GM10266 (cell line): Measurements from ENCODE around the gene DNAJC3.
"Not testable (repeated sequence)": the region's sequence is repeated elsewhere in the genome, so short reads cannot be mapped to it uniquely, and the experiment has no call there.

Source experiments
- DNase-seq: peaks from one replicate; pipeline ENCODE4 v3.0.0; 2012; ENCODE audit errors: extremely low spot score
- TF ChIP-seq, protein P1 (sequence below): IDR thresholded peaks from 2 replicates; pipeline ENCODE4 v1.5.1; 2012; ENCODE audit warnings: mild to moderate bottlenecking, low read depth; ENCODE audit not compliant: control insufficient read depth, insufficient read depth; ENCODE audit errors: missing control alignments

The DNAJC3 gene

DNA sequence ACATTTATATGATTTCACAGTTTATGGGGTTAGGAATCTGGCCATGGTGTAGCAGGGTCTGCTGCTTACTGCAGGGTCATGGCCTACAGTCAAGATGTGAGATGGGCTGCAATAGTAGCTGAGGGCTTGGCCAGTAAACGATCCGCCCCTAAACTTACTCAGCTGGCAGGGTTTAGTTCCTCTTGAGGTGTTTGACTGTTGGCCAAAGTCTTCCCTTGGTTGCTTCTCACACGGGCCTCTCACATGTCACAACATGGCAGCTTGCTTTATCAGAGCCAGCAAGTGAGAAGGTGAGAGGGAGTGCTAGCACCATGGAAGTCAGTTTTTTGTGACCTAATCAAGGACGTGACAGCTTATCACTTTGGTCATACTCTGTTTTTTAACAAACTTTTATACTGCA, 77.1 kb downstream of the DNAJC3 start:
- no peak for DNase-seq
- TF ChIP-seq, protein P1, sequence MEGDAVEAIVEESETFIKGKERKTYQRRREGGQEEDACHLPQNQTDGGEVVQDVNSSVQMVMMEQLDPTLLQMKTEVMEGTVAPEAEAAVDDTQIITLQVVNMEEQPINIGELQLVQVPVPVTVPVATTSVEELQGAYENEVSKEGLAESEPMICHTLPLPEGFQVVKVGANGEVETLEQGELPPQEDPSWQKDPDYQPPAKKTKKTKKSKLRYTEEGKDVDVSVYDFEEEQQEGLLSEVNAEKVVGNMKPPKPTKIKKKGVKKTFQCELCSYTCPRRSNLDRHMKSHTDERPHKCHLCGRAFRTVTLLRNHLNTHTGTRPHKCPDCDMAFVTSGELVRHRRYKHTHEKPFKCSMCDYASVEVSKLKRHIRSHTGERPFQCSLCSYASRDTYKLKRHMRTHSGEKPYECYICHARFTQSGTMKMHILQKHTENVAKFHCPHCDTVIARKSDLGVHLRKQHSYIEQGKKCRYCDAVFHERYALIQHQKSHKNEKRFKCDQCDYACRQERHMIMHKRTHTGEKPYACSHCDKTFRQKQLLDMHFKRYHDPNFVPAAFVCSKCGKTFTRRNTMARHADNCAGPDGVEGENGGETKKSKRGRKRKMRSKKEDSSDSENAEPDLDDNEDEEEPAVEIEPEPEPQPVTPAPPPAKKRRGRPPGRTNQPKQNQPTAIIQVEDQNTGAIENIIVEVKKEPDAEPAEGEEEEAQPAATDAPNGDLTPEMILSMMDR = no peak

DNA sequence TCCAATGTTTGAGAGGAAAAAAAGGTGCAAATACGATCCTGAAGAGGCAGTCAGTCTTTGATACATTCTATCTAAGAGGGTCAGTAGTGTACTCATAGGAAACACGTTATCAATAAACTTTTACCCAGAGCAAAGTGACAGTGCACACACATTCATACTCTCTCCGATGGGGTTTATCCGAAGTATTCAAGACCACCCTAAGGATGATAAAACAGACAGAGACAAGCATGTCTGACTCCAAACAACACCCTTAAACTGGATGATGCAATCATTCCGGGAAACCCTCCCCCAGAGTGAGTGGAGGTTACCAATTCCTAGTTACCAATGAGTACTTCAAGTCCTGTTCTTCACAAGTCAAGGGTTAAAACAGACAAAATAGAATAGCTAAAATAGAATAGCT, 79.1 kb downstream of the DNAJC3 start:
- TF ChIP-seq, protein P1 = no peak
- no peak for DNase-seq

DNA sequence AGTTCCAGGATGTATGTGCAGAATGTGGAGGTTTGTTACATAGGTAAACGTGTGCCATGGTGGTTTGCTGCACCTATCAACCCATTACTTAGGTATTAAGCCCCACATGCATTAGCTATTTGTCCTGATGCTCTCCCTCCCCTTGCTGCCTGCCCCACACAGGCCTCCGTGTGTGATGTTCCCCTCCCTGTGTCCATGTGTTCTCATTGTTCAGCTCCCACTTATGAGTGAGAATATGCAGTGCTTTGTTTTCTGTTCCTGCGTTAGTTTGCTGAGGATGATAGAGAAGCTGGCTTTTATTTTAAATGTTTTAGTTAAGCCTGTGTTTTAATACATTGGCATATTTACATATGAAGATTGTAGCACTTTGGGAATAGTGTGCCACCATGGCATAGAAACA, 85.7 kb downstream of the DNAJC3 start:
- DNase-seq = not testable (repeated sequence)

DNA sequence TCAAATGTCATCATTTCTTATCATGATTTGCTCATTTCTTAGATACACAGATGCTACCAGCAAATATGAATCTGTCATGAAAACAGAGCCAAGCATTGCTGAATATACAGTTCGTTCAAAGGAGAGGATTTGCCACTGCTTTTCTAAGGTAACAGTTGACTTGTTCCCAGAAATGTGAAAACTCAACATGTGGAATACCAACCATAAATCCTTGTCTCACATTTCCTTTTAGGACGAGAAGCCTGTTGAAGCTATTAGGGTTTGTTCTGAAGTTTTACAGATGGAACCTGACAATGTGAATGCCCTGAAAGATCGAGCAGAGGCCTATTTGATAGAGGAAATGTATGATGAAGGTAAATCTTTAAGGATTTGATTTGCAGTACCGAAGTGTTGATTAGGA, 86.7 kb downstream of the DNAJC3 start:
- TF ChIP-seq, protein P1 = no peak
- DNase-seq = no peak

DNA sequence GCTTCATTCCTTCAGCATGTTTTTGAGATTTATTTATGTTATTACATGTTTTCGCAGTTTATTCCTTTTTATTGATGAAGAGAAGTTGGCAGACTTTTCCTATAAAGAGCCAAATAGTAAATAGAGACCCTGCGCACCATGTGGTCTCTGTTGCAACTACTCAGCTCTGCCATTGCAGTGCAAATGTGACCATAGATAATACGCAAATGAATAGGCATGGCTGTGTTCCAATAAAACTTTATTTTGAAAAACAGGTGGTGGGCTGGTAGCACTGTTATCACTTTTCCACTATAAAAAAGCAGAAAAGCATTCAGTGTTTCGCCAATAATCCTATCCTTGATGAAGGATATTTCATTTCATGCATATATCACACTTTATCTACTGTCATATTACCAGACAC, 95.0 kb downstream of the DNAJC3 start:
- TF ChIP-seq, protein P1 = no peak
- DNase-seq = no peak

DNA sequence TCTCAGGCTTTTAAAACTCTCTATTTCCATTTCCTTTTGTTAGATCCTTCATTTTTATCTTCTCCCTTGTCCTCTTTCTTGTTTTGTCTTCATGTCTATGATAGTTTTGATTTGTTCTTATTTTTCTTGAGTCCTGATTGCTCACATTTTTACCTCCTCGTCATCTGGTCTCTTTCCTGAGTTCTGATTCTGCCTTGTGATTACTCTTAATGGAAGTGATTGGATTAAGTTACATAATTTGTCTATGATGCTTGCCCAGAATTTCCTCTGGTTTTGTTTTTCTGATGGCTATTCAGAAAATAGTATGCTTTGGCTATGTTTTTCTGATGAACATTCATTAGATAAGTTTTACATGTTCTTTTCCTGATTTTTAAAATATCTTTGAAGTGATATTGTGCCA, 102.6 kb downstream of the DNAJC3 start:
- no peak for DNase-seq
- TF ChIP-seq, protein P1 = no peak

DNA sequence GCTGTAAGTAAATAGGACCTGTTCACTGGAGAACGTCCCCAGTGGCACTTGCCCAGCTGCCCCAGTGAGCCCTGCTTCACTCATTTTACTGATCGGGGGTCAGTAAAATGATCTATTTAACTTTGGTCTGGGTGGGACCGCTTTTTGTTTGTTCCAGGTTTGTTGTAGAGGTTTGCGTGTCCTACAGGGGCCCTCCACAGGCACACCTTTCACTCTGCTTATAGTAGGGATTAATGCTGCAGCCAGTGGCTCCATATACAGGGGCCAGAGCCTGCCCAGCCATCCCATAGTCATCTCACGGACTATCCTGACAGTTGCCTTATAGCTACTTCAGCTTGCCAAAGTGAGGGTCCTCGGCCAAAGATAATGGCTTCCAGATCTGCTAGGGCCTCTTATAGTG, 104.1 kb downstream of the DNAJC3 start:
- TF ChIP-seq, protein P1 = no peak
- DNase-seq = no peak

DNA sequence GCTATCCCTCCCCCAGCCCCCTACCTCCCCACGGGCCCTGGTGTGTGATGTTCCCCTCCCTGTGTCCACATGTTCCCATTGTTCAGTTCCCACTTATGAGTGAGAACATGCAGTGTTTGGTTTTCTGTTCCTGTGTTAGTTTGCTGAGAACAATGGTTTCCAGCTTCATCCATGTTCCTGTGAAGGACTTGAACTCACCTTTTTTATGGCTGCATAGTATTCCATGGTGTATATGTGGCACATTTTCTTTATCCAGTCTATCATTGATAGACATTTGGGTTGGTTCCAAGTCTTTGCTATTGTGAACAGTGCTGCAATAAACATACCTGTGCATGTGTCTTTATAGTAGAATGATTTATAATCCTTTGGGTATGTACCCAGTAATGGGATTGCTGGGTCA, 105.0 kb downstream of the DNAJC3 start:
- DNase-seq = not testable (repeated sequence)
